ENCODE results near the gene ROGDI.

The ROGDI gene

GRCh38 chr16:4768549-4769305 lies 33.7 kb downstream of the ROGDI start:
- FAIRE-seq: peak; percentile 91
- peak; percentile 86 for DNase-seq (ENCODE audit: insufficient read length, low spot score)

GRCh38 chr16:4767872-4768548 lies 34.4 kb downstream of the ROGDI start:
- no peak for FAIRE-seq

GRCh38 chr16:4766875-4767628 lies 35.4 kb downstream of the ROGDI start, which contains the start of gene ZNF500:
ZNF500 (minus strand) TSS chr16:4767162; CDS start chr16:4765978, 1,184 bp downstream.
- DNase-seq (ENCODE audit: insufficient read length, low spot score) (peak; percentile 93), FAIRE-seq (peak; percentile 96)

More at GRCh38 chr16:4767872-4768548, 34.4 kb downstream of the ROGDI start:
- no peak for DNase-seq (ENCODE audit: insufficient read length, low spot score)

GRCh38 chr16:4765511-4766474 lies 36.6 kb downstream of the ROGDI start:
- DNase-seq (ENCODE audit: insufficient read length, low spot score) (no peak), FAIRE-seq (no peak)

- FAIRE-seq (no peak), DNase-seq (ENCODE audit: insufficient read length, low spot score) (no peak)
These were observed 38.6 kb downstream of the ROGDI start for GRCh38 chr16:4763791-4764190.

GRCh38 chr16:4762205-4762604 lies 40.2 kb downstream of the ROGDI start:
- FAIRE-seq: no peak
- no peak for DNase-seq (ENCODE audit: insufficient read length, low spot score)

GRCh38 chr16:4760221-4760910 lies 42.1 kb downstream of the ROGDI start:
- FAIRE-seq (no peak), DNase-seq (ENCODE audit: insufficient read length, low spot score) (no peak)

GRCh38 chr16:4755687-4756086 lies 46.7 kb downstream of the ROGDI start:
- DNase-seq (ENCODE audit: insufficient read length, low spot score) (no peak), FAIRE-seq (no peak)

GRCh38 chr16:4754865-4755264 lies 47.6 kb downstream of the ROGDI start:
- FAIRE-seq (no peak), DNase-seq (ENCODE audit: insufficient read length, low spot score) (no peak)

- DNase-seq (ENCODE audit: insufficient read length, low spot score) (no peak), FAIRE-seq (no peak)
These were observed 49.2 kb downstream of the ROGDI start for GRCh38 chr16:4753227-4753626.

GRCh38 chr16:4752351-4753100 lies 49.9 kb downstream of the ROGDI start:
- DNase-seq (ENCODE audit: insufficient read length, low spot score): no peak
- no peak for FAIRE-seq

GRCh38 chr16:4750896-4751295 lies 51.5 kb downstream of the ROGDI start:
- FAIRE-seq (no peak), DNase-seq (ENCODE audit: insufficient read length, low spot score) (no peak)

GRCh38 chr16:4749700-4750257 lies 52.7 kb downstream of the ROGDI start:
- no peak for FAIRE-seq
- no peak for DNase-seq (ENCODE audit: insufficient read length, low spot score)

- DNase-seq (ENCODE audit: insufficient read length, low spot score) (no peak), FAIRE-seq (no peak)
These were observed 53.6 kb downstream of the ROGDI start for GRCh38 chr16:4748682-4749411.

GRCh38 chr16:4747906-4748681 lies 54.3 kb downstream of the ROGDI start:
- DNase-seq (ENCODE audit: insufficient read length, low spot score) (no peak), FAIRE-seq (no peak)

- FAIRE-seq (no peak), DNase-seq (ENCODE audit: insufficient read length, low spot score) (no peak)
These were observed 55.4 kb downstream of the ROGDI start for GRCh38 chr16:4746991-4747574.

All from GM19239 (cell line).